K562 (cell line): ENCODE results near the gene PTPRM. TPM values are rescaled to one million over a fixed set of nuclear protein-coding genes. Genes with fewer than 3 reads are reported as not detected.

Experiments used
- ATAC-seq: fragments of 200-7000 bp; cut with Tn5 transposase; 3 replicates; pipeline ENCODE4 v1.9.1; 2020; ENCODE audit warnings: moderate library complexity
- BruUV-seq: library from RNA; stranded (reverse); fragments of 400-500 nt; replicated peaks from 2 replicates; lab custom pipeline; 2021; lab: Mats Ljungman, UMichigan
- CTCF ChIA-PET: fragments of 300-600 bp; formaldehyde crosslinking; extraction: SDS; loops from one replicate; lab custom pipeline; 2021; ENCODE audit warnings: low intra/inter-chr PET ratio; lab: Yijun Ruan, JAX
- POLR2A ChIA-PET: fragments of 300-600, 350-650 bp; sonication (Branson Sonifier 250); formaldehyde crosslinking; extraction: SDS; loops from one replicate; lab custom pipeline; 2021; ENCODE audit warnings: antibody characterized with exemption, inconsistent platforms; lab: Yijun Ruan, JAX
- DNase-seq, 4 experiments: peaks; one replicate each; pipeline versions ENCODE4 v3.0.0 to v3.0.0-alpha.2; 2011 to 2018; ENCODE audit warnings: low spot score in 3 of 4, mixed read lengths in 3 of 4; ENCODE audit errors: extremely low read depth in 1 of 4
- FAIRE-seq: peaks from 2 replicates; lab custom pipeline; 2011; peaks lifted over from hg19 to GRCh38; lab: Jason Lieb, UNC
- H2AFZ ChIP-seq: 2 replicates; pipeline ENCODE4 v1.6.0; 2011; ENCODE audit warnings: low read depth, low read length, control low read depth, inconsistent platforms
- H3K27ac ChIP-seq: fragments of 200-600 bp; 3 replicates; pipeline ENCODE4 v1.8.0; 2011; ENCODE audit warnings: low read depth, mild to moderate bottlenecking, control low read depth, inconsistent platforms, low read length, moderate library complexity, mixed read lengths; ENCODE audit errors: extremely low read depth
- H3K27me3 ChIP-seq, 2 experiments: fragments of 300-600 bp in 1 of 2; 2 replicates in 1 of 2; 3 replicates in 1 of 2; pipeline versions ENCODE4 v1.6.0 to v1.8.0; 2011; ENCODE audit warnings: inconsistent platforms in 2 of 2, low read length in 2 of 2, mild to moderate bottlenecking in 1 of 2, mixed read lengths in 1 of 2, moderate library complexity in 1 of 2; ENCODE audit not compliant: control insufficient read depth in 2 of 2, insufficient read depth in 2 of 2
- H3K36me3 ChIP-seq: fragments of 300-600 bp; 3 replicates; pipeline ENCODE4 v1.8.0; 2011; ENCODE audit warnings: mild to moderate bottlenecking, low read length, inconsistent platforms; ENCODE audit not compliant: control insufficient read depth, insufficient read depth
- H3K4me1 ChIP-seq, 2 experiments: fragments of 200-600 bp in 1 of 2; replicated peaks in 1 of 2; 2 replicates in 1 of 2; 3 replicates in 1 of 2; pipeline versions ENCODE4 v1.5.1 to v1.8.0; 2011; ENCODE audit warnings: inconsistent platforms in 2 of 2, low read length in 2 of 2, mild to moderate bottlenecking in 1 of 2, mixed read lengths in 1 of 2, moderate library complexity in 1 of 2; ENCODE audit not compliant: control insufficient read depth in 2 of 2, insufficient read depth in 2 of 2
- H3K4me2 ChIP-seq: 2 replicates; pipeline ENCODE4 v1.6.1; 2011; ENCODE audit warnings: low read length, control low read depth, inconsistent platforms, mixed read lengths; ENCODE audit not compliant: insufficient read depth
- H3K4me3 ChIP-seq: fragments of 200-600 bp; sonication (generic), shearing (Covaris generic); 2 replicates; pipeline ENCODE4 v1.5.1; 2016; ENCODE audit warnings: control low read depth, inconsistent platforms
- H3K79me2 ChIP-seq: fragments of 200-600 bp; 3 replicates; pipeline ENCODE4 v1.8.0; 2011; ENCODE audit warnings: low read length, inconsistent platforms; ENCODE audit not compliant: control insufficient read depth, insufficient read depth
- H3K9ac ChIP-seq, 2 experiments: 2 replicates each; pipeline versions ENCODE4 v1.6.0 to v1.6.1; 2011; ENCODE audit warnings: low read depth in 2 of 2, low read length in 2 of 2, control low read depth in 1 of 2, inconsistent platforms in 1 of 2, mild to moderate bottlenecking in 1 of 2, mixed read lengths in 1 of 2; ENCODE audit not compliant: insufficient read depth in 1 of 2
- H3K9me1 ChIP-seq: one replicate; pipeline ENCODE4 v1.6.0; 2011; ENCODE audit warnings: inconsistent platforms, mild to moderate bottlenecking, low read length, moderate library complexity; ENCODE audit not compliant: control insufficient read depth, insufficient read depth
- H3K9me3 ChIP-seq: replicated peaks from 2 replicates; pipeline ENCODE4 v1.5.1; 2011; ENCODE audit warnings: low read depth, low read length, inconsistent platforms; ENCODE audit not compliant: control insufficient read depth, insufficient read depth
- H4K20me1 ChIP-seq: replicated peaks from 2 replicates; pipeline ENCODE4 v1.6.1; 2011; ENCODE audit warnings: low read length, inconsistent platforms, mixed read lengths; ENCODE audit not compliant: control insufficient read depth, insufficient read depth
- MEF2D ChIP-seq: conservative IDR thresholded peaks from 2 replicates; pipeline ENCODE4 v1.6.1; 2016; ENCODE audit warnings: low read depth, missing genetic modification characterization, missing compliant biosample characterization
- TAL1 ChIP-seq: fragments of 450-650 bp; IDR thresholded peaks from 2 replicates; pipeline ENCODE4 v1.6.1; 2016; ENCODE audit warnings: mild to moderate bottlenecking
- TCF7L2 ChIP-seq: fragments of 150-350 bp; IDR thresholded peaks from 2 replicates; pipeline ENCODE4 v1.6.1; 2016; ENCODE audit warnings: low read depth, mild to moderate bottlenecking, low read length, moderate library complexity
- TRIM24 ChIP-seq, 2 experiments: fragments of 450-650 bp; IDR thresholded peaks; 2 replicates each; pipeline ENCODE4 v1.6.1; 2016
- WGBS: fragments of 100-300 bp; shearing (Covaris generic); methylation state at CpG from one replicate; pipeline ENCODE4 v1.1.6; 2016; ENCODE audit warnings: low coverage, mixed read lengths; ENCODE audit not compliant: insufficient coverage; ENCODE audit errors: missing lambda C conversion rate; 5-methylcytosine and 5-hydroxymethylcytosine counted together
- in situ Hi-C: fragments of 300-500 bp; cut with MboI; formaldehyde crosslinking; loops from 4 replicates; pipeline ENCODE4 v1.15.0; 2018; ENCODE audit warnings: inconsistent platforms, mixed read lengths
- intact Hi-C: fragments of 100-400 bp; cut with micrococcal nuclease; formaldehyde crosslinking; loops from 2 replicates; pipeline ENCODE4 v1.14.2; 2022
- polyA plus RNA-seq, 8 experiments: library from polyadenylated mRNA; depleted of rRNA in 4 of 8; stranded (reverse) in 5 of 8; unstranded in 3 of 8; fragments of >200 nt; fragmentation: Nextera tagmentation in 2 of 8; fragmentation: Illumina TruSeq in 1 of 8; extraction: Ambion mirVana in 2 of 8; extraction: Trizol in 1 of 8; gene quantifications; 2 replicates each; pipeline versions ENCODE4 v1.2.1 to v1.2.3, GENCODE V29; 2011 to 2014; ENCODE audit warnings: inconsistent platforms in 1 of 8, missing spikeins in 1 of 8
- total RNA-seq, 7 experiments: library from RNA; depleted of rRNA in 6 of 7; stranded (reverse); fragments of >200 nt in 6 of 7; fragmentation: Illumina TruSeq in 2 of 7; extraction: Trizol in 2 of 7; gene quantifications; 2 replicates each; pipeline versions ENCODE4 v1.2.1 to v1.2.3, GENCODE V29; 2011 to 2021; ENCODE audit warnings: low replicate concordance in 1 of 7
- TF ChIP-seq, protein P1 (sequence below): fragments of 450-650 bp; formaldehyde crosslinking; IDR thresholded peaks from 2 replicates; pipeline ENCODE4 v1.4.0; 2020; ENCODE audit warnings: mild to moderate bottlenecking, moderate library complexity
- TF ChIP-seq, protein P2 (sequence below): fragments of 450-650 bp; IDR thresholded peaks from 2 replicates; pipeline ENCODE4 v1.6.1; 2018; ENCODE audit not compliant: partially characterized antibody
- TF ChIP-seq, protein P3 (sequence below): fragments of 450-650 bp; IDR thresholded peaks from 2 replicates; pipeline ENCODE4 v1.6.1; 2018; ENCODE audit warnings: mild to moderate bottlenecking, low read depth; ENCODE audit not compliant: partially characterized antibody

PTPRM gene
- total and polyA plus RNA-seq, 9 of the 15 experiments (the other 6 are each of a cell fraction or from before 2014, with no cell fraction given): 0.03 to 0.16 (median 0.08) TPM; not detected in 3

DNA sequence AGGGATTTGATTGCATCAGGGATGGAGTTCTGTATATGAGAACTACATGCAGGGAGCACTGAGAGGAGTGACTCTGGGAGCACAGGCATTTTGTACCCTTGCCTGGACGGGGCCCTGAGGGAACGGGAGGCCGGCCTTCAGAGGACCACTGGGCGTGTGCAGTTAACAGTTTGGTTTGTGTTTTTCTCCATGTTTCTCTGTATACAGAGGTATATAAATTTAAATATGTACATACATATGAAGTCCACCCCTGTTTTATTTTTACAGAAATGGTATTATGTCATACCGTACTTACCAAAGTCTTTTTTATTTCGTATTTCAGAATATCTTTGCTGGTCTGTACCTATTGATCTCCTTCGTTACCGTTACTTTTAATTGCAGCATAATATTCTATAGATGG lies 111.3 kb downstream of the PTPRM start (continued):
- TF ChIP-seq, protein P1, sequence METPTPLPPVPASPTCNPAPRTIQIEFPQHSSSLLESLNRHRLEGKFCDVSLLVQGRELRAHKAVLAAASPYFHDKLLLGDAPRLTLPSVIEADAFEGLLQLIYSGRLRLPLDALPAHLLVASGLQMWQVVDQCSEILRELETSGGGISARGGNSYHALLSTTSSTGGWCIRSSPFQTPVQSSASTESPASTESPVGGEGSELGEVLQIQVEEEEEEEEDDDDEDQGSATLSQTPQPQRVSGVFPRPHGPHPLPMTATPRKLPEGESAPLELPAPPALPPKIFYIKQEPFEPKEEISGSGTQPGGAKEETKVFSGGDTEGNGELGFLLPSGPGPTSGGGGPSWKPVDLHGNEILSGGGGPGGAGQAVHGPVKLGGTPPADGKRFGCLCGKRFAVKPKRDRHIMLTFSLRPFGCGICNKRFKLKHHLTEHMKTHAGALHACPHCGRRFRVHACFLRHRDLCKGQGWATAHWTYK: no peak
- TF ChIP-seq TAL1 (no peak), TCF7L2 (no peak), MEF2D (no peak), TRIM24 (IDR thresholded peaks at IDR 0.05) (no peak)
- TF ChIP-seq, protein P2, sequence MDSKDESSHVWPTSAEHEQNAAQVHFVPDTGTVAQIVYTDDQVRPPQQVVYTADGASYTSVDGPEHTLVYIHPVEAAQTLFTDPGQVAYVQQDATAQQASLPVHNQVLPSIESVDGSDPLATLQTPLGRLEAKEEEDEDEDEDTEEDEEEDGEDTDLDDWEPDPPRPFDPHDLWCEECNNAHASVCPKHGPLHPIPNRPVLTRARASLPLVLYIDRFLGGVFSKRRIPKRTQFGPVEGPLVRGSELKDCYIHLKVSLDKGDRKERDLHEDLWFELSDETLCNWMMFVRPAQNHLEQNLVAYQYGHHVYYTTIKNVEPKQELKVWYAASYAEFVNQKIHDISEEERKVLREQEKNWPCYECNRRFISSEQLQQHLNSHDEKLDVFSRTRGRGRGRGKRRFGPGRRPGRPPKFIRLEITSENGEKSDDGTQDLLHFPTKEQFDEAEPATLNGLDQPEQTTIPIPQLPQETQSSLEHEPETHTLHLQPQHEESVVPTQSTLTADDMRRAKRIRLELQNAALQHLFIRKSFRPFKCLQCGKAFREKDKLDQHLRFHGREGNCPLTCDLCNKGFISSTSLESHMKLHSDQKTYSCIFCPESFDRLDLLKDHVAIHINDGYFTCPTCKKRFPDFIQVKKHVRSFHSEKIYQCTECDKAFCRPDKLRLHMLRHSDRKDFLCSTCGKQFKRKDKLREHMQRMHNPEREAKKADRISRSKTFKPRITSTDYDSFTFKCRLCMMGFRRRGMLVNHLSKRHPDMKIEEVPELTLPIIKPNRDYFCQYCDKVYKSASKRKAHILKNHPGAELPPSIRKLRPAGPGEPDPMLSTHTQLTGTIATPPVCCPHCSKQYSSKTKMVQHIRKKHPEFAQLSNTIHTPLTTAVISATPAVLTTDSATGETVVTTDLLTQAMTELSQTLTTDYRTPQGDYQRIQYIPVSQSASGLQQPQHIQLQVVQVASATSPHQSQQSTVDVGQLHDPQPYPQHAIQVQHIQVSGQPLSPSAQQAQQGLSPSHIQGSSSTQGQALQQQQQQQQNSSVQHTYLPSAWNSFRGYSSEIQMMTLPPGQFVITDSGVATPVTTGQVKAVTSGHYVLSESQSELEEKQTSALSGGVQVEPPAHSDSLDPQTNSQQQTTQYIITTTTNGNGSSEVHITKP: no peak

DNA sequence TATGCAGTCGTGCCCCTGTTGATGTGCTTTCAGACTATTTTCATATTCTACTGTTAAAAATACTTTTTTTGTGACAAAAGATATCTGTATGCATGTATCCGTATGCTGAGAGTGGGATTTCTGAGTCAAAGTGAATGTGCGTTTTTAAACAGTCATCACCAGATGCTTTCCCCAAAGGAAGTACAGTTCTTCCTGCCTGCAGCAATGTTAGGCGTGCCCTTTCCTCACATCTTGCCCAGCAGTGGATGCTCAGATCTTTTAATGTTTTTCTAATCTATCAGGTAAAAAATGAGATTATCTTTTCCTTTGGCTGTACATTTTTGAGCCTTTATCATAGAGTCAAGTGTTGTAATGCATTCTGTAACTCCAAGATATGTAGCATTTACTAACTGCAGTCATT lies 111.7 kb downstream of the PTPRM start:
- WGBS: 6% methylated on average over 4 of the region's 4 CpGs
- CTCF ChIA-PET: no interaction called here

More for the DNA sequence above, 111.7 kb downstream of the PTPRM start:
- Histone ChIP-seq H3K4me3 (no peak overlapping the region), H3K4me1 (0 out of 5 replicates have a peak, but pooled peaks cover 0 to 5% of the 10 kb centered on the region in 2 experiments), H3K9me3 (no peaks in the 10 kb centered on the region), H3K36me3 (no peaks in the 10 kb centered on the region), H3K9me1 (no peaks in the 10 kb centered on the region), H4K20me1 (no peaks in the 10 kb centered on the region), H3K27me3 (no peaks in the 10 kb centered on the region; a peak in 2 of 5 replicates), H2AFZ (no peak overlapping the region), H3K79me2 (no peaks in the 10 kb centered on the region), H3K4me2 (no peak overlapping the region), H3K27ac (no peak overlapping the region), H3K9ac (no peak overlapping the region)
- no TSS peak for BruUV-seq
- DNase-seq (no peak), FAIRE-seq (no peak), ATAC-seq (no peak)
- intact Hi-C loops (no loop called here), in situ Hi-C loops (no loop called here)
- POLR2A ChIA-PET: no interaction called here
- TF ChIP-seq, protein P3, sequence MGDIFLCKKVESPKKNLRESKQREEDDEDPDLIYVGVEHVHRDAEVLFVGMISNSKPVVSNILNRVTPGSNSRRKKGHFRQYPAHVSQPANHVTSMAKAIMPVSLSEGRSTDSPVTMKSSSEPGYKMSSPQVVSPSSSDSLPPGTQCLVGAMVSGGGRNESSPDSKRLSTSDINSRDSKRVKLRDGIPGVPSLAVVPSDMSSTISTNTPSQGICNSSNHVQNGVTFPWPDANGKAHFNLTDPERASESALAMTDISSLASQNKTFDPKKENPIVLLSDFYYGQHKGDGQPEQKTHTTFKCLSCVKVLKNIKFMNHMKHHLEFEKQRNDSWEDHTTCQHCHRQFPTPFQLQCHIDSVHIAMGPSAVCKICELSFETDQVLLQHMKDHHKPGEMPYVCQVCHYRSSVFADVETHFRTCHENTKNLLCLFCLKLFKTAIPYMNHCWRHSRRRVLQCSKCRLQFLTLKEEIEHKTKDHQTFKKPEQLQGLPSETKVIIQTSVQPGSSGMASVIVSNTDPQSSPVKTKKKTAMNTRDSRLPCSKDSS: no peak
